ENCODE measurements around the gene FAM20A.

DNA sequence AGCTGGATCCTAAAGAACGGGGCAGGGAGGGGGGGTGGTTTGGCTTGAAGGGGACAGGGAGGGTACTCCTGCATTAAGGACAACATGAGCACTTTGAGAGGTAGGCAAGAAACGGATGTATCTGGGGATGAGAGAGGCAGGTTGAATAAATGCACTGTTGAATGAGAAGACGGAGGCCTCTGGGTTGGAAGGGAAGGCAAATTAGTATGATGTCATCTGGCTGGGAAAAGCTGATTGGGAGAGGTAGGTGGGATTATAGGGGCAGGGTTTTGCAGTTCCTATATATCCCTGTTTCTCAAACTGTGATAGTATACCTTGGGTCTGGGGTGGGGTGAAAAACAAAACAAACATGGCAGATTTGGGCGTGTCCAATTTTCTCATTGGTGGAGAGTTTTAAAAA, 44.6 kb downstream of the FAM20A start:
- TF ChIP-seq EZH2 (IDR thresholded peaks at IDR 0.05; ENCODE audit: borderline replicate concordance, low read length) = no peak
- TF ChIP-seq, protein P1, sequence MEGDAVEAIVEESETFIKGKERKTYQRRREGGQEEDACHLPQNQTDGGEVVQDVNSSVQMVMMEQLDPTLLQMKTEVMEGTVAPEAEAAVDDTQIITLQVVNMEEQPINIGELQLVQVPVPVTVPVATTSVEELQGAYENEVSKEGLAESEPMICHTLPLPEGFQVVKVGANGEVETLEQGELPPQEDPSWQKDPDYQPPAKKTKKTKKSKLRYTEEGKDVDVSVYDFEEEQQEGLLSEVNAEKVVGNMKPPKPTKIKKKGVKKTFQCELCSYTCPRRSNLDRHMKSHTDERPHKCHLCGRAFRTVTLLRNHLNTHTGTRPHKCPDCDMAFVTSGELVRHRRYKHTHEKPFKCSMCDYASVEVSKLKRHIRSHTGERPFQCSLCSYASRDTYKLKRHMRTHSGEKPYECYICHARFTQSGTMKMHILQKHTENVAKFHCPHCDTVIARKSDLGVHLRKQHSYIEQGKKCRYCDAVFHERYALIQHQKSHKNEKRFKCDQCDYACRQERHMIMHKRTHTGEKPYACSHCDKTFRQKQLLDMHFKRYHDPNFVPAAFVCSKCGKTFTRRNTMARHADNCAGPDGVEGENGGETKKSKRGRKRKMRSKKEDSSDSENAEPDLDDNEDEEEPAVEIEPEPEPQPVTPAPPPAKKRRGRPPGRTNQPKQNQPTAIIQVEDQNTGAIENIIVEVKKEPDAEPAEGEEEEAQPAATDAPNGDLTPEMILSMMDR (conservative IDR thresholded peaks at IDR 0.05 in 1 of 2, IDR thresholded peaks at IDR 0.05 in 1 of 2; ENCODE audit: extremely low read depth in 1 of 2, insufficient read depth in 1 of 2, low read depth in 1 of 2, low read length in 2 of 2) = no peak

All from mammary epithelial cell (primary cell).